Liver (tissue), 3 donors: ENCODE measurements around the gene AKR1B1.

Source experiments
- CTCF ChIP-seq: fragments of 150-350 bp; IDR thresholded peaks from 2 replicates; pipeline ENCODE4 v1.5.1; 2017; ENCODE audit warnings: improper control_type of control experiment, low read depth, low read length; ENCODE audit not compliant: missing input control
- GABPA ChIP-seq, 2 donors: IDR thresholded peaks in 1 of 2; conservative IDR thresholded peaks in 1 of 2; 2 replicates each; pipeline ENCODE4 v1.6.1; 2016; ENCODE audit warnings: antibody characterized with exemption in 2 of 2, mild to moderate bottlenecking in 1 of 2, moderate library complexity in 1 of 2
- HNF4A ChIP-seq, 2 donors: conservative IDR thresholded peaks; 2 replicates each; pipeline ENCODE4 v1.6.1; 2016; ENCODE audit warnings: antibody characterized with exemption in 2 of 2, mild to moderate bottlenecking in 2 of 2
- RAD21 ChIP-seq, 2 donors: IDR thresholded peaks; 2 replicates each; pipeline ENCODE4 v1.6.1; 2016; ENCODE audit warnings: antibody characterized with exemption in 2 of 2, mild to moderate bottlenecking in 2 of 2
- REST ChIP-seq: IDR thresholded peaks from 2 replicates; pipeline ENCODE4 v1.6.1; 2016; ENCODE audit warnings: antibody characterized with exemption, mild to moderate bottlenecking
- SP1 ChIP-seq: IDR thresholded peaks from 2 replicates; pipeline ENCODE4 v1.6.1; 2018; ENCODE audit warnings: antibody characterized with exemption, mild to moderate bottlenecking
- TAF1 ChIP-seq: conservative IDR thresholded peaks from 2 replicates; pipeline ENCODE4 v1.6.1; 2016; ENCODE audit warnings: antibody characterized with exemption, mild to moderate bottlenecking
- YY1 ChIP-seq: IDR thresholded peaks from 2 replicates; pipeline ENCODE4 v1.6.1; 2016; ENCODE audit warnings: antibody characterized with exemption, mild to moderate bottlenecking
- ZBTB33 ChIP-seq: IDR thresholded peaks from 2 replicates; pipeline ENCODE4 v1.6.1; 2016; ENCODE audit warnings: antibody characterized with exemption
- donor health status: healthy.
- donor health status: healthy.

- no peak for TF ChIP-seq CTCF
- TF ChIP-seq TAF1 = no peak
- TF ChIP-seq ZBTB33 = no peak
- TF ChIP-seq REST = no peak
- no peak for TF ChIP-seq HNF4A (conservative IDR thresholded peaks at IDR 0.05)
- no peak for TF ChIP-seq YY1
- TF ChIP-seq SP1 = no peak
- TF ChIP-seq RAD21 (IDR thresholded peaks at IDR 0.05) = no peak
- no peak for TF ChIP-seq GABPA (IDR thresholded peaks at IDR 0.05 in 1 of 2, conservative IDR thresholded peaks at IDR 0.05 in 1 of 2)
Observed at GRCh38 chr7:134447383-134447782, 11.5 kb downstream of the AKR1B1 start.
